NCI-H187 (cell line): Measurements from ENCODE around the gene BDKRB2.

Experiments used
- DNase-seq, 2 experiments: peaks; one replicate each; lab custom pipeline; 2025; lab: John Stamatoyannopoulos, UW

Gene BDKRB2

GRCh38 chr14:96176811-96177211 lies 27.8 kb upstream of the BDKRB2 start:
- DNase-seq: no peak

- DNase-seq: no peak
Observed at GRCh38 chr14:96177766-96178375, 26.8 kb upstream of the BDKRB2 start.

- no peak for DNase-seq
Observed at GRCh38 chr14:96178461-96179321, 25.9 kb upstream of the BDKRB2 start.

GRCh38 chr14:96180043-96180874 lies 24.4 kb upstream of the BDKRB2 start:
- no peak for DNase-seq

GRCh38 chr14:96181186-96182056 lies 23.2 kb upstream of the BDKRB2 start:
- no peak for DNase-seq

GRCh38 chr14:96182546-96182945 lies 22.1 kb upstream of the BDKRB2 start:
- no peak for DNase-seq

- no peak for DNase-seq
Observed at GRCh38 chr14:96184737-96185136, 19.9 kb upstream of the BDKRB2 start.

GRCh38 chr14:96187216-96188031 lies 17.2 kb upstream of the BDKRB2 start:
- DNase-seq: no peak

GRCh38 chr14:96189281-96189711 lies 15.3 kb upstream of the BDKRB2 start:
- no peak for DNase-seq

GRCh38 chr14:96191353-96191752 lies 13.3 kb upstream of the BDKRB2 start:
- no peak for DNase-seq

GRCh38 chr14:96191841-96192462 lies 12.7 kb upstream of the BDKRB2 start:
- no peak for DNase-seq

- DNase-seq: no peak
Observed at GRCh38 chr14:96192975-96193805, 11.4 kb upstream of the BDKRB2 start.

- no peak for DNase-seq
Observed at GRCh38 chr14:96194262-96194656, 10.4 kb upstream of the BDKRB2 start.

- no peak for DNase-seq
Observed at GRCh38 chr14:96194657-96195431, 9.8 kb upstream of the BDKRB2 start.

GRCh38 chr14:96195441-96196081 lies 9.1 kb upstream of the BDKRB2 start:
- no peak for DNase-seq

GRCh38 chr14:96197163-96197852 lies 7.3 kb upstream of the BDKRB2 start:
- DNase-seq: no peak

GRCh38 chr14:96197969-96198368 lies 6.7 kb upstream of the BDKRB2 start:
- no peak for DNase-seq
